DND-41 (cell line): ENCODE data around the gene SCGB3A2.

ENCODE experiments used
- EZH2 ChIP-seq: IDR thresholded peaks from 3 replicates; pipeline ENCODE4 v1.6.1; 2012; ENCODE audit warnings: borderline replicate concordance, low read depth, mild to moderate bottlenecking, moderate library complexity, low read length, inconsistent platforms; ENCODE audit not compliant: severe bottlenecking
- TF ChIP-seq, protein P1 (sequence below): IDR thresholded peaks from 2 replicates; pipeline ENCODE4 v1.5.1; 2012; ENCODE audit warnings: borderline replicate concordance, low read length, moderate library complexity, mild to moderate bottlenecking; ENCODE audit not compliant: poor library complexity, severe bottlenecking; ENCODE audit errors: extremely low read depth

- TF ChIP-seq, protein P1, sequence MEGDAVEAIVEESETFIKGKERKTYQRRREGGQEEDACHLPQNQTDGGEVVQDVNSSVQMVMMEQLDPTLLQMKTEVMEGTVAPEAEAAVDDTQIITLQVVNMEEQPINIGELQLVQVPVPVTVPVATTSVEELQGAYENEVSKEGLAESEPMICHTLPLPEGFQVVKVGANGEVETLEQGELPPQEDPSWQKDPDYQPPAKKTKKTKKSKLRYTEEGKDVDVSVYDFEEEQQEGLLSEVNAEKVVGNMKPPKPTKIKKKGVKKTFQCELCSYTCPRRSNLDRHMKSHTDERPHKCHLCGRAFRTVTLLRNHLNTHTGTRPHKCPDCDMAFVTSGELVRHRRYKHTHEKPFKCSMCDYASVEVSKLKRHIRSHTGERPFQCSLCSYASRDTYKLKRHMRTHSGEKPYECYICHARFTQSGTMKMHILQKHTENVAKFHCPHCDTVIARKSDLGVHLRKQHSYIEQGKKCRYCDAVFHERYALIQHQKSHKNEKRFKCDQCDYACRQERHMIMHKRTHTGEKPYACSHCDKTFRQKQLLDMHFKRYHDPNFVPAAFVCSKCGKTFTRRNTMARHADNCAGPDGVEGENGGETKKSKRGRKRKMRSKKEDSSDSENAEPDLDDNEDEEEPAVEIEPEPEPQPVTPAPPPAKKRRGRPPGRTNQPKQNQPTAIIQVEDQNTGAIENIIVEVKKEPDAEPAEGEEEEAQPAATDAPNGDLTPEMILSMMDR, result no peak
- no peak for TF ChIP-seq EZH2
Measured at GRCh38 chr5:147858565-147858964, 19.9 kb upstream of the SCGB3A2 start.
